Posterior vena cava (tissue), 2 donors: ENCODE measurements around the gene SIM1. TPM values are rescaled to one million over a fixed set of nuclear protein-coding genes. Genes with fewer than 3 reads are reported as not detected.
A peak's percentile ranks its signal among the peaks of the same experiment; 100 is the strongest.

Experiments
- DNase-seq: peaks from one replicate; pipeline ENCODE4 v3.0.0-alpha.2; 2020; ENCODE audit warnings: low spot score
- intact Hi-C, 2 donors: fragments of 100-400 bp; cut with DNase I; formaldehyde crosslinking; loops; one replicate each; pipeline versions ENCODE4 v1.14.1 to v1.14.2; 2022 to 2023
- total RNA-seq, 2 donors: library from RNA; stranded (reverse); fragmentation: NEBNext Ultra II Directional; extraction: Animal tissue kit (Norgen Biotek cat#: 25700); gene quantifications; one replicate each; pipeline ENCODE4 v1.2.1, GENCODE V29; 2021
- donor health status: DM: yes; HTN: yes; CAD: no.
- donor health status: DM: yes; HTN: yes; CAD: no.

The SIM1 gene
- total RNA-seq, 2 donors from 2014 or later, result not detected

GRCh38 chr6:100458841-100459591 lies 5.7 kb downstream of the SIM1 start:
- intact Hi-C loops, result no loop called here
- DNase-seq, result no peak

DNA sequence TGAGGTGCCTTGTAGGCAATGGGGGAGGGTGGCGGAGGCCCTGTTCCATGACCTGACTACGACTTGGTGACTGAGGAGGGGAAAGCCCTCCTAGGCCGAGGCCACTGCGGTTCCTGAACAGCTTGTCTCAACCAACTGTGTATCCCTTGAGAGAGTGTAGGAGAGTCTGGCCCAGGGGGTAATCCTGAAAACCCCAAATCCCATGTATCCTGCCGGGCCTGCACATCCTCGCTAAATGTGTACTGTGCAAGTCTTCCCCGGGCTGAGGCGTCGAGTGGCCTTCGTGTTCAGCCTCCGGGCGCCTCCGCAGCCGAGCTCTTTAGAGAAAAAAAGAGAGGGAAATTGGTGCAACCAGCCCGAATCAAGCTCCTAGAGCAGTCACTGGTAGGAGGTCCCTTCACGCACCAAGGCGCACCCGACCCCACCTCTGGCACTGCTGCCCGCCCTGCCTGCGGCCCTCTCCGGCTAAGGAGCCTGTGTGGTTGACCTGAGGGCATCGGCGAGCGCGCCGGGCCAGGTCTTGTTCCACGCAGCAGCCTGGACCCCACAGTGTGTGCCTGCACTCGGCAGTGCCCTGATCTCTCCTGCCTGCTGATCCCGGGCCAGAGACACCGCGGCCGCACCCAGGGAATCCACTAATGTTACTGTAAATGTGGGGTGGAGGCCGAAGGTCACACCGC lies 7.3 kb downstream of the SIM1 start:
- intact Hi-C loops, result no loop called here
- DNase-seq, result peak; percentile 74

DNA sequence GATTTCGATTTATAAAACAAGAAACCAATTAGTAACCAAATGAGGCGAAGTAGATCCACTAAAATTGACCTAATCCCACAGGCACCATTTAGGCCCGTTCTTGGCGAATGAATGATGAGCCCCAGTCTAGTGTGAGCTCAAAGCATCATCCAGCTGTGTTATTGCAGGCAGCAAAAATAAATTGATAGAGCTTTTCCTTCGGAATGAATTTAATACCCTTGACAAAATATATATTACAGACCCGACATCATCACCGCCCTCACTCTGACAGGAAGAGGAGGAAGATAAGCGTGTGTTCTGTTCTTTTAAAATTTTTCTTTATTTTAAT lies 7.8 kb downstream of the SIM1 start:
- intact Hi-C loops, result no loop called here
- DNase-seq, result no peak

- DNase-seq, result no peak
- intact Hi-C loops, result no loop called here
These were observed 8.4 kb downstream of the SIM1 start for GRCh38 chr6:100456141-100456907.

DNA sequence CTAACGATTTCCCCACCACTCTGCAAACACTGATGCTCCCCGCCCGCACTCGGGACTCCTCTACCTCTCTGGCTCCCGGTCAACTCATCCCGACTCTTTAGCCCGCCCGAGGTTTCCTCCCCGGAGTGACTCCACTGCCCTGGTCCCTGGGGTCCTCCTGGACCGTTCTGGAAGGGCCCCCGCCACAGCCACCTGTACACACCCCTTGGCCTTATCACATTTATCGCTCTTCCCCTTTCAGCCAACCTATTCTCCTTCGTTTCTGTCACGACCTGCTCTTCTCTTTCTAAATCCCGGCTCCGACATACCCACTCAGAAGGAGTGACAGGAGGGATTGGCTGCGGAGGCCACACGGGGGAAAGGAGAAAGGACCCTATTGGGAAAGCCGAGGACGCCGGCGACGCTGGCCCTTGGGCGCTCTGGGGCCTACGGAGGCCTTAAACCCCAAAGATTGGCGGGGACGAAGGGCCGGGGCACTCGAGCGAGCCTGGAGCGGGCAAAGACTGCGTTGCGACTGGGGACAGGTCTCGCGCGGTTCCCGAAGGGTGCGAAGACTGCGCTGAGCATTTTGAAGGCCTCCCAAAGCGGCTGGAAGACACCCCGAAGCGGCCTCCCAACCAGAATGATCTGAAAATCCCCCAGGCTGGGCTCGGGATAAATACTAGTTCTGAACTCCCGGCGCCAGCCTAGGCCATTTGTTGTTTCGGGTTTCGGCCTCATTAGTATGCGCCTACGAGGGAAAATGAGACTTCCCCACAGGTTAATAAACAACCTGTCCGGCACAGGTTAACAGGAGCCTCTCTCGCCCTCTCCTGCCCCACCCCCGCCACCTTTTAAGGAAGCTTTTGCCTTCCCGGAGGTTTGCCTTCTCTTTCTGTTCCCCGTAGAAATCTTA lies 9.2 kb downstream of the SIM1 start:
- no peak for DNase-seq

GRCh38 chr6:100454551-100455229 lies 10.0 kb downstream of the SIM1 start:
- intact Hi-C loops, result no loop called here
- DNase-seq, result no peak

More for the DNA sequence above, 9.2 kb downstream of the SIM1 start:
- intact Hi-C loops, result no loop called here

GRCh38 chr6:100453701-100454521 lies 10.8 kb downstream of the SIM1 start:
- intact Hi-C loops, result no loop called here
- no peak for DNase-seq

- intact Hi-C loops, result no loop called here
- DNase-seq, result no peak
These were observed 11.7 kb downstream of the SIM1 start for GRCh38 chr6:100452998-100453397.

DNA sequence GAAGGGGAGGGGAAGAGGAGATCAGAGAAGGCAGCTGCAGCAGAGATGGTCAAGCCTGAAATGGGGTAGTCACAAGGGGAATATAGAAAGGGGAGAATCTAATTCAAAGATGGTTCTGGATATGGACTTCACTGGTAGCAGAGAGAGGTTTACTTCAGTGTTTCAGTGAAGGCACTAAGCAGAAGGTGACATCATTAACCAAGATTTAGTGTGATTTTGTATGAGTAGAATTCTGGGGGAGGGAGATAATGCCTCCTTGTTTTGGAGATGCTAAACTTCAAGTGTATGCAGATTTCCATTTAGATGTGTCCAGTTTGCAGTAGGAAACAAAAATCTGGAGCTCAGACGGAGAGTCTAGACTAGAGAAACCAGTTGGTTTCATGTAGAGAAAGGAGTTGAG lies 13.1 kb downstream of the SIM1 start:
- intact Hi-C loops, result no loop called here
- DNase-seq, result no peak

- DNase-seq, result peak; percentile 76
- intact Hi-C loops, result no loop called here
These were observed 15.5 kb downstream of the SIM1 start for GRCh38 chr6:100449239-100449691.

- no peak for DNase-seq
- intact Hi-C loops, result no loop called here
These were observed 16.6 kb downstream of the SIM1 start for GRCh38 chr6:100447900-100448748.

GRCh38 chr6:100447081-100447899 lies 17.4 kb downstream of the SIM1 start:
- DNase-seq, result peak; percentile 78
- intact Hi-C loops, result no loop called here

- peak; percentile 72 for DNase-seq
- intact Hi-C loops, result no loop called here
These were observed 18.3 kb downstream of the SIM1 start for GRCh38 chr6:100446115-100447080.

- DNase-seq, result no peak
- intact Hi-C loops, result no loop called here
These were observed 19.2 kb downstream of the SIM1 start for GRCh38 chr6:100445512-100445911.

DNA sequence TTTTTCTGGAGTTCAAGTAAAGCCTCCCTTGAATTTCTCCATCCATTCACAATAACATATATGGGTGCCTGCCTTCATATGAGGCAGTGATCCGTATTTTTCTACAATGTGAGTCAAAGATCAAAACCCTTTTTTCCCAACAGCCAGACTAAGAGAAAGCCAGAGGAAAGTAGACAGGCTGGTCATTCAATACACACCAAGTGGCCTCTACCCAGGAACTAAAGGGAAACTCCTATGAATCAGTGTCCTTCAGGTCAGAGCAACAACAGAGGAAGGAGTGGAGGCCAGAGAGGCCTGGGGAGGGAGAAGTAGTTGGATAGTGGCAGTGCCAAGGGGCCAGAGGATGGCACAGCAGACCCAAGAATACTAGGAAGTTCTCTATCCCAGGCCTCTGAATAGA lies 23.8 kb downstream of the SIM1 start:
- intact Hi-C loops, result no loop called here
- DNase-seq, result no peak
